ENCODE measurements around the gene FOXN3. TPM values are rescaled to one million over a fixed set of nuclear protein-coding genes. Genes with fewer than 3 reads are reported as not detected.
A peak's percentile ranks its signal among the peaks of the same experiment; 100 is the strongest.
"Not testable (repeated sequence)": the region's sequence is repeated elsewhere in the genome, so short reads cannot be mapped to it uniquely, and the experiment has no call there.

FOXN3 gene
- total RNA-seq, 1 experiment from 2014 or later = 45.8 TPM

DNA sequence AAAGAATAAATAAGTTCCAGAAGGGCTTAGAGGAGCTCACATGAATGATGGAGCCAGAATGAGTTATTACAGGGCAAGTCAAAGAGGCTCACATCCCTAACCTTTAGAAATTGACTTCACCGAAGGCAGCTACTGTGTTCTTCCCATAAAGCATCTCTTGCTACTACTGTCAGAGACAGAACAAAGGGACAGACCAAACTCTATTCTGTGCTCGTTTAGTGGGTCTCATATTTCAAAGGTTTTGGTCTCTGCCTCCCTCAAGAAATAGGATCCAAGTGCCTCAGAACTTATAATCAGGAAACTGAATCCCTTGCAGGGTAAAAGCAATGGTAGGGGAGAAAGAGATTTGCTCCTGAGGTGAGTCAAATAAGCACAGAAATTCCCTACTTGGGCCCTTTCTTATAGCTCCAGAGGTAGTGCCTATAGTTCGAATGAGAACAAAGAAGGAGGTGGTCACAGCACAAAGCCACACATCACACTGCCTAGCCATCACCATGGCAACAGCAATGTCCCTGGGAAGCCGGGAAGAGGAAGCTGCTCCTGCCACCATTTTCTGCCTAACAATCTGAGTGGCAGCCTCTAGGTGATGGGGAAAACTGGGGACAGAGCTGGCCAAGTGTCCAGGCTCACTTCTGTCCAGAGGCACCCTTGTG, 294.9 kb downstream of the FOXN3 start:
- H3K4me3 ChIP-seq = no peak overlapping the region
- no peaks in the 10 kb centered on the region for H3K27me3 ChIP-seq
- no peaks in the 10 kb centered on the region for H3K36me3 ChIP-seq
- DNase-seq = peak in 1 of 2 experiments; percentile 17
- H3K4me1 ChIP-seq = no peaks in the 10 kb centered on the region
- H3K27ac ChIP-seq = no peak overlapping the region
- no peaks in the 10 kb centered on the region for H3K9me3 ChIP-seq (replicated peaks)

DNA sequence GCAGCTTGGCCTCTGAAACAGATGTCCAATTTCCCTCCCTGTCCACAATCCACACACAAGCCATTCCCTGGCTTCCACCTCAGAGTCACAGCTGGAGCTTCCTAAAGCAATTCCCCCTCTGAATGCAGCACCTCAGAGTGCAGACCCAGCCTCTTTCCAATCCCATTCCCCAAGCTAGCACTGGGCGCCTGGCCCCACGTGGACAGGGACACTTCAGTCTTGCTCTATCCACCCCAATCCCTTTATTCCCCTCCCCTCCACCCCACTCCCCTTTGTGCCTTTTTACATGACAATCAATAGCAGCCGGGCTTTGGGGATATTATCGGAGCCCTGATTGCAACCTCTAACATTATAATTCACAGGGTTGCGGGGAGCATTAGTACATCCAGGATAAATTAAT, 300.0 kb downstream of the FOXN3 start:
- no peak overlapping the region for H3K27ac ChIP-seq
- H3K36me3 ChIP-seq = no peaks in the 10 kb centered on the region
- H3K4me1 ChIP-seq = no peaks in the 10 kb centered on the region
- no peaks in the 10 kb centered on the region for H3K27me3 ChIP-seq
- peak in 1 of 2 experiments; percentile 21 for DNase-seq
- no peaks in the 10 kb centered on the region for H3K9me3 ChIP-seq (replicated peaks)
- no peak overlapping the region for H3K4me3 ChIP-seq

DNA sequence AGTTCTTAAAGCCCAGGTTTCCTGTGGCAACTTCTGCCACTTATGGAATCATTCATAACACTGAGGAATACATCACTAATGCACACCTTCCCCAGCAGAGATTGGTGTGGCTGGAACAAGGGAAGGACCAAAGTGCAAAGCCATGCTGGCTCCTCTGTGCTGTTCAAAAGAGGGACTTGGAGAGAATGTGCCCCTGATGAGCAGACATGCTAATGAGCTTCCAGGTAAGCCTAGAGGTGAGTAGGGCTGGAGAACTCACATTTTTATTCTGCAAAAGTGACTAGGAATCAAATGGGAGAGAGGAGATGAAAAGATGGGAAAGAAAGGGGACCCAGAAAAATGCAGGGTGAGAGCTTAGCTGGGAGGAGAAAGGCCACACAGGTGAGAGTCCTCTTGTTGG, 302.9 kb downstream of the FOXN3 start:
- no peak for DNase-seq
- Histone ChIP-seq H3K4me1 (no peaks in the 10 kb centered on the region), H3K4me3 (no peak overlapping the region), H3K27ac (no peak overlapping the region), H3K36me3 (no peaks in the 10 kb centered on the region), H3K9me3 (replicated peaks) (no peaks in the 10 kb centered on the region), H3K27me3 (no peaks in the 10 kb centered on the region)

DNA sequence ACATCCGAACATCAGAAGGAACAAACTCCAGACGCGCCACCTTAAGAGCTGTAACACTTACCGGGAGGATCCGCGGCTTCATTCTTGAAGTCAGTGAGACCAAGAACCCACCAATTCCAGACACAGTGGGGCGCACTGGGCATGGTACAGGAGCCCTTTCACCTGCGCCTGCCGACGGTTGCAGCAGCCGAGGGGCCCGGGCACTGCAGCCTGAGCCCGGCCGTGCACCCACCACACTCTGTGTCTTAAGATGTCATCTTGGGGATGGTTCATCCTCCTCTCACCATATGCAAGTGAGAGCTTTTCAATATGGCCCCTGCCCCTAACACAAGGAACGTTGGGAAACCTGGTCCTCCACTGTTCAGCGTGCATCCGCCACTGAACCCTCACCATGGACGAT, 304.3 kb downstream of the FOXN3 start:
- H3K27me3 ChIP-seq = no peaks in the 10 kb centered on the region
- H3K9me3 ChIP-seq (replicated peaks) = no peaks in the 10 kb centered on the region
- H3K4me3 ChIP-seq = no peak overlapping the region
- no peak for DNase-seq
- no peak overlapping the region for H3K27ac ChIP-seq
- no peaks in the 10 kb centered on the region for H3K4me1 ChIP-seq
- no peaks in the 10 kb centered on the region for H3K36me3 ChIP-seq

DNA sequence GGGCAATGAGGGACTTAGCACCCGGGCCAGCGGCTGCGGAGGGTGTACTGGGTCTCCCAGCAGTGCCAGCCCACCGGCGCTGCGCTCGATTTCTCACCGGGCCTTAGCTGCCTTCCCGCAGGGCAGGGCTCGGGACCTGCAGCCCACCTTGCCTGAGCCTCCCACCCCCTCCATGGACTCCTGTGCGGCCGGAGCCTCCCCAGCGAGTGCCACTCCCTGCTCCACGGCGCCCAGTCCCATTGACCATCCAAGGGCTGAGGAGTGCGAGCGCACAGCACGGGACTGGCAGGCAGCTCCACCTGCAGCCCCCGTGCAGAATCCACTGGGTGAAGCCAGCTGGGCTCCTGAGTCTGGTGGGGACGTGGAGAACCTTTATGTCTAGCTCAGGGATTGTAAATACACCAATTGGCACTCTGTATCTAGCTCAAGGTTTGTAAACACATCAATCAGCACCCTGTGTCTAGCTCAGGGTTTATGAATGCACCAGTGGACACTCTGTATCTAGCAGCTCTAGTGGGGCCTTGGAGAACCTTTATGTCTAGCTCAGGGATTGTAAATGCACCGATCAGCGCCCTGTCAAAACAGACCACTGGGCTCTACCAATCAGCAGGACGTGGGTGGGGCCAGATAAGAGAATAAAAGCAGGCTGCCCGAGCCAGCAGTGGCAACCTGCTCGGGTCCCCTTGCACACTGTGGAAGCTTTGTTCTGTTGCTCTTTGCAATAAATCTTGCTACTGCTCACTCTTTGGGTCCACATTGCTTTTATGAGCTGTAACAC, 305.1 kb downstream of the FOXN3 start:
- H3K4me3 ChIP-seq; DNase-seq; H3K27me3 ChIP-seq; H3K4me1 ChIP-seq; H3K9me3 ChIP-seq (replicated peaks); H3K36me3 ChIP-seq; H3K27ac ChIP-seq: not testable (repeated sequence)

DNA sequence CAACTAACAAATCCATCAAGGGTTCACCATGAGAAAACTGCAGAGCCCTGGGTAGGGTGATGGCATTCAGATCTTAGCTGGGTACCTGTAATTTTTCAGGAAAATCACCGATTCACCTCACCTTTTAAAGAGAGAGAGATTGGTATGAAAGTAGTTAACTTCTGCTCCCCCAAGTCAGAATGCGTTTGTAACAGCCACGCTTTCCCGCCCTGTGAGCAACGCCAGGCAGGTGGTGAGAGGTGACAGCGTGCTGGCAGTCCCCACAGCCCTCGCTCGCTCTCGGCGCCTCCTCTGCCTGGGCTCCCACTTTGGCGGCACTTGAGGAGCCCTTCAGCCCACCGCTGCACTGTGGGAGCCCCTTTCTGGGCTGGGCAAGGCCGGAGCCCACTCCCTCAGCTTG, 305.8 kb downstream of the FOXN3 start:
- not testable (repeated sequence) for H3K4me3 ChIP-seq; H3K9me3 ChIP-seq (replicated peaks); H3K27ac ChIP-seq; H3K4me1 ChIP-seq; DNase-seq; H3K27me3 ChIP-seq; H3K36me3 ChIP-seq

DNA sequence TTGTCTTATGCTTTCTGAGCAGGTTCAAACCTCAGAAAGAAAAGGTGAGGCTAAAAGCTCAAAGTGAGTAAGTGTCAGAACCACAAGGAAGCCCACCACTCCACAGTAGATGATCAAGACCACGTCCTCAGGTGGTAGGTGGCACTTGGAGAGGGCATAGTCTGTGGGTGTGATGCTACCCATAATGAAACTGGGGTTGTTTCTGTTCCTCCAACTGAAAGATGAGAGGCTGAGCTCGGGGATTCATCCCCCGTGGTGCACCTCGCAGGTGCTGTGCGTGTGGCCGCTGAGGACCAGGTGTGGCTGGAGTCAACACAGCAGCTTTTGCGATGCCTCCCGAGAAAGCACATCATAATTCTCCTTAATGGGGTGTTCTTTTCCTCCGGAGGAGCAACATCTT, 306.9 kb downstream of the FOXN3 start:
- Histone ChIP-seq H3K27me3 (no peaks in the 10 kb centered on the region), H3K9me3 (replicated peaks) (no peaks in the 10 kb centered on the region), H3K27ac (no peak overlapping the region), H3K36me3 (no peaks in the 10 kb centered on the region), H3K4me1 (no peaks in the 10 kb centered on the region), H3K4me3 (no peak overlapping the region)
- no peak for DNase-seq

DNA sequence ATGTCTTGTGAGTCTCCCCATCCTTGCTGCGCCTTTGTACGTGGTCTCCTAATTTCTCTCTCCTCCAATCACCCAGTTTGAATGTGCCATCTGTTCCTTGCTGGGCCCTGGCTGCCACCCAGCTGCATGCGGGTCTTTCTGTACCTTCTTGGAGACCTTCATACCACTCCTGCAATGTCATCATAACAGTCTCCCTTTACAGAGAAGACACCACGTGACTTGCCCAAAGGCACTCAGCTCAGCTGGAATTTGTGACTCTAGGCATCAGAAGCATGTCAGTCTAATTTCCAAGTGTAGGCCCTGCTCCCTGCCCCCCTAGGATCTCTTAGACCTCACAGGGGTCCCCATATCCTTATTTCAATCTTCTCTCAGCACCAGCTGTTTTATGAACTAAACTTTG, 308.4 kb downstream of the FOXN3 start:
- DNase-seq = no peak
- Histone ChIP-seq H3K4me3 (no peak overlapping the region), H3K36me3 (no peaks in the 10 kb centered on the region), H3K27me3 (no peaks in the 10 kb centered on the region), H3K9me3 (replicated peaks) (no peaks in the 10 kb centered on the region), H3K27ac (no peak overlapping the region), H3K4me1 (no peaks in the 10 kb centered on the region)

DNA sequence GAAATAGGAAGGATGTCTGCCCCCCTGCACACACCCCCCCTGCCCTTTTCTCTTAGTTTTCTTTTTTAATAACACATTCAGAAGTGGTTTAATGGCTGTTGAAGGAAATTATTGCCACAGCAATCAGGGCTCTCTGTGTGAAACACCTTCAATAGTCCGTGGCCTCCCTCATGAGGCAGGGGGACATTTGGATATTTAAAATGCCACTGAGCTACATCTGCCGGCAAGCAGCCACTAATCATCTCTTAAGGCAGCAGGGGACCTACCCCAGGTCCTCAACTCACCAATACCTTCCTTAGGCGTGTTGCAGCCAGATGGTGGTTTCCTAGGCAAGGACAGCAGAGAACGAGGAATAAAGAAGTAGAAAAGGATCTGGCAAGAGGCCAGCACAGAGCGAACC, 309.4 kb downstream of the FOXN3 start:
- Histone ChIP-seq H3K9me3 (replicated peaks) (no peaks in the 10 kb centered on the region), H3K4me1 (no peaks in the 10 kb centered on the region), H3K36me3 (no peaks in the 10 kb centered on the region), H3K27me3 (no peaks in the 10 kb centered on the region), H3K27ac (no peak overlapping the region), H3K4me3 (no peak overlapping the region)
- DNase-seq = no peak

All from SJCRH30 (cell line).